ENCODE results near the gene GATD1.

Gene GATD1

GRCh38 chr11:778976-779954 is 2.0 kb upstream of the GATD1 start:
- ATAC-seq: no peak

- ATAC-seq: peak; percentile 41 to 55
These were observed 563 bp downstream of the GATD1 start for GRCh38 chr11:776561-777287.

DNA sequence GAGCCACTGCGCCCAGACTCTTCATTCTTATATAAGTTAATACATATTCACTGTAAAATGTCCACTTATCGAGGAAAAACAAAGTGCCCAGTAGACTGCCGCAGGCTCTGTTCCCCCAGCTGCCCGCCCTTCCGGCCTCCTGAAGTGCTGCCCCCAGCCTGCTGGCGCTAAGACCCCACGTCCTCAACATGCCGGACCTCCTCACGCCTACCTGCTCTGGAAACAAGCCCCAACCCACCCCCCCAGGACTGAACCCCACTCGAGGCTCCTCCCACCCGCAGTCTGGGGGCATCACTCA is 1.1 kb downstream of the GATD1 start:
- ATAC-seq: no peak

DNA sequence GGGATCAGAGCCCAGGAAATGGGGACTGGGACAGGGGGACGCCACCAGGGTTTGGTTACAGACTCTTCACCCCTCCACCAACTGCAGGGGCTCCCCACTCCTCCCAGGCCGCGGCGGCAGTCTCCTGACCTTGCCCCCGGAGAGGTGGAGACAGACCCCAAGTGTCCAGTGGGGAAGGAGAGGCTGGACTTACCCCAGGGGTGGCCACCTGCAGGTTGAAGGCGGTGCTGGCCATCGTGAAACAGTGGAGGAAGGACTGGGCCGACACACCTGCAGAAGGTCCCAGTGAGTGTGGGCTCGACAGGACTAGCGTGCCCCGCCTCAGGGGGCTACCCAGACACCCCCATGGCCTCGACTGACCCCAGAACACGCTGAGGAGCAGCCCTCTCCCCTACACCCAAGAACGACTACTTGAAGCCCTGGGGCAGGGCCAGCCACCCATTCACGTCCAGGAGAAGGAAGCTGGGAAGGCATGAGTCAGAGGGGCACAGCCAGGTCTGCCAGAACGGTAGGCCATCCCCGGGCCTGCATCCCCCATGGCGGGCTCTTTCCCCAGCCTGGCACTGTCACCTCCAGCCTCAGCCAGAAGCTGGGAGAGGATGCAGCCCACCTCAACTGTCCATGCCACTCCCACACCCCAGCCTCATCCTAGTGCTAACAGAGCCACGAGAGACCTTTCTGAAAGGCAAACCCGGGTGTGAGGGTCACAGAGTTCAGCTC is 2.3 kb downstream of the GATD1 start:
- ATAC-seq: no peak

DNA sequence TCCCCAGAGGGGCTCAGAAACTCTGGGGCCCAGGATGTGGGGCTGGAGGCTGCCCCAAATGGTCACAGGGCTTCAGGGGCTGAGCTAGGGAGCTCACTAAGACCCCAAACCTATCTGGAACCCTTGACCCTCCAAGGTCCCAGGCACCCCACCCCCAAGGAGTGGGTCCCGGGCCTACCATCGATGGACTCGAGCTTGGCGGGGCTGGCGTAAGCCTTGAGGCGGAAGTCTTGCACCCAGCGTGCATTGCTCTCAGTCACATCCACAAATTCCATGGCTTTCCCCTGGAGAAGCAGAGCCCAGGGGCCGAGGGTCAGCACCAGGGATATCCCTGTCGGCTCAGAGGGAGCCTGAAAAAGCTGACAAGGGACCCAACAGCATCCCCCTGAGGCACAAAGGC is 3.5 kb downstream of the GATD1 start:
- ATAC-seq: no peak

- ATAC-seq: no peak
These were observed 3.9 kb downstream of the GATD1 start for GRCh38 chr11:773425-773824.

GRCh38 chr11:772429-773390 is 4.6 kb downstream of the GATD1 start:
- no peak for ATAC-seq

DNA sequence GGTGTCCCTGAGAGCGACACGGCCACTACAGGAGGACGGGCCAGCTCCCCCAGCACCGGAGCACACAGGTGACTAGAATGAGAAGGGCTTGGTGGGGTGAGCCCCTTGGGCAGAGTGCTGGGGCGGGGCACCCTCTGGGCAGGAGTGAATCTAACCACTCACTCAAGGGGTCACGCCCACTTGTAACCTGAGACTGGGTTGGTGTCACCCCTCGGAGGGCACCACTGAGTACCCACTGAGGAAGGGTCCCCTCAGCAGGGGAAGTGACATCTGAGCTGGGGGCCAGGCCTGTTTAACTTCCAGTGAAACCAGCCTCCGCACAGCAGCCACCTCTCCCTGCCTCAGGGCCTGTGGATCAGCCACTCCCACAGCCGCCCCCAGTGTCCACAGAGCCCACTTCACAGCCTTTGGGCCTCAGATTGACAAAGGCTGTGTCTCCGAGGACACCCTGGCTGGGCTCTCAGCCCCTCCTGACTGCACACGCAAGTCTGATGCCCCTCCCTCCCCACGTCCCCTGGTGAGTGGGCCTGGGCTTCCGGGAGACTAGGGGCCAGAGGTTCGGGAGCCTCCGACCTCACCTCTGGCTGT is 5.6 kb downstream of the GATD1 start:
- ATAC-seq: no peak

DNA sequence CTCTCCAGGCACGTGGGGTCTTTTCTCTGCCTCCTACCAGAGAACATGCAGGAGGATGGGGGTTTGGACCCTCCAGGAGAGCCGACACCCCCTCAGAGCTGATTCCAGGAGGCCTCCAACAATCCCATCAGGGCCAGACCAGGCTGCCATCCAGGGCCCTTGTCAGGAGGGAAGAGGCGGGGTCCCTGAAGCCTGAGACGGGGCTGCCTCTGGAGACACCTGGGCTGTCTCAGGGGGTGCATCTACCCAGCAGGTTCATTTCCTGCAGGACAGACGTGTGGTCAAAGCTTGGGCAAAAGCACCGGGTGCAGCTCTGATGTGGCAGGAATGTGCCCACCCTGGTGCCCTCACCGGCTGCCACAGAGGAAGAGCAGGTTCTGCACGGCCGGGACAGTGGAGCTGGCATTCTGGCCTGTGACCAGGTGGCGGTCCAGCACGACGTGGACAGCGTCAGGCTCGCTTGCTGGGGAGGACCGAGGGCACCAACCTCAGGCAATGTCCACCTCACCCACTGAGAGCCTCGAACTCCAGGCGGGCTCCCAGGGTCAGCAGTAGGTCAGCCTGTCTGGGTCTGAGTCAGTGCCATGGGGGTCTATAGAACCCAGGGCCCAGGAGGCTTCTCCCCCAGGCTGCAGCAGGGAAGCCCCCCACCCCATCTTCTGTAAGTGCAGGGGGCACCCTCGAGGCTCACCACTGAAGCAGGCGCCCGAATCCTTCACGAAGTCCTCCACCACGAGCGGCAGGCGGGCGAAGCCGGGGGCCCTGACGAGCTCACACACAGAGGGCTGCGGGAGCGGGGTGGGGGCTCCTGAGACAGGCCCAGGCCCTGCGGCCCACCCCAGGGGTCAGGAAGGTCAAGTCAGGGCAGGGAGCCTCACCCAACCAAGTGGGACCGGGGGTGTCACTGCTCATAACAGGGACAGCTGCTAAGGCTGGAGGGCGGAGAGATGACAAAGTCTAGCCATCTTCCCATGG is 6.4 kb downstream of the GATD1 start:
- no peak for ATAC-seq

- ATAC-seq: no peak
These were observed 7.2 kb downstream of the GATD1 start for GRCh38 chr11:769887-770641.

GRCh38 chr11:767238-767637 is 10.0 kb downstream of the GATD1 start:
- no peak for ATAC-seq

- ATAC-seq: no peak
These were observed 10.4 kb downstream of the GATD1 start for GRCh38 chr11:766936-767210.

GRCh38 chr11:766106-766935 is 11.0 kb downstream of the GATD1 start:
- ATAC-seq: peak in 1 of 2 donors; percentile 44

DNA sequence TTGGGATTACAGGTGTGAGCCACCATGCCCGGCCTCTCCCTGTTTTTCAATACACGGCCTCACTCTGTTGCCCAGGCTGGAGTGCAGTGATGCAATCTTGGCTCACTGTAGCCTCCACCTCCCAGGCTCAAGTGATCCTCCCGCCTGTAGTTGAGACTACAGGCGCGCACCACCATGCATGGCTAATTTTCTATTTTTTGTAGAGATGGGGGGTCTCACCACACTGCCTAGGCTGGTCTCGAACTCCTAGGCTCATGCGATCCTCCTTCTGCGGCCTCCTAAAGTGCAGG is 11.5 kb downstream of the GATD1 start:
- ATAC-seq: no peak

- peak; percentile 48 to 49 for ATAC-seq
These were observed 12.1 kb downstream of the GATD1 start for GRCh38 chr11:765025-765801.

- no peak for ATAC-seq
These were observed 12.8 kb downstream of the GATD1 start for GRCh38 chr11:764322-765024.

- no peak for ATAC-seq
These were observed 13.6 kb downstream of the GATD1 start for GRCh38 chr11:763549-764321.

All from activated CD4-positive, CD25-positive, alpha-beta regulatory T cell treated with anti-CD3 and anti-CD28 coated beads, Interleukin-2, amount 50 U/mL, for 24 hours (primary cell).